IPS-18c (cell line): ENCODE results near the gene COPS8.

ENCODE experiments used
- H3K4me3 ChIP-seq: 2 replicates; pipeline ENCODE4 v1.7.0; 2013; ENCODE audit warnings: low read depth, mild to moderate bottlenecking, low read length, moderate library complexity; ENCODE audit not compliant: insufficient read depth
- H3K9me3 ChIP-seq: one replicate; pipeline ENCODE4 v1.6.1; 2013; ENCODE audit warnings: mild to moderate bottlenecking, low read length, moderate library complexity; ENCODE audit not compliant: control insufficient read depth, insufficient read depth

Gene COPS8

GRCh38 chr2:237060534-237061312 lies 25.0 kb upstream of the COPS8 start:
- H3K4me3 ChIP-seq = no peak overlapping the region
- no peaks in the 10 kb centered on the region for H3K9me3 ChIP-seq

GRCh38 chr2:237061356-237061755 lies 24.3 kb upstream of the COPS8 start:
- no peaks in the 10 kb centered on the region for H3K9me3 ChIP-seq
- H3K4me3 ChIP-seq = no peak overlapping the region

GRCh38 chr2:237062585-237062984 lies 23.1 kb upstream of the COPS8 start:
- no peaks in the 10 kb centered on the region for H3K9me3 ChIP-seq
- no peak overlapping the region for H3K4me3 ChIP-seq

GRCh38 chr2:237064203-237065070 lies 21.3 kb upstream of the COPS8 start:
- no peaks in the 10 kb centered on the region for H3K9me3 ChIP-seq
- H3K4me3 ChIP-seq = no peak overlapping the region

GRCh38 chr2:237065071-237065377 lies 20.7 kb upstream of the COPS8 start:
- no peak overlapping the region for H3K4me3 ChIP-seq
- H3K9me3 ChIP-seq = no peaks in the 10 kb centered on the region

- Histone ChIP-seq H3K4me3 (no peak overlapping the region), H3K9me3 (peaks cover 2% of the 10 kb centered on the region)
Measured at GRCh38 chr2:237066396-237066795, 19.3 kb upstream of the COPS8 start.

GRCh38 chr2:237068005-237068576 lies 17.6 kb upstream of the COPS8 start:
- no peak overlapping the region for H3K4me3 ChIP-seq
- H3K9me3 ChIP-seq = peaks cover 2% of the 10 kb centered on the region

- Histone ChIP-seq H3K4me3 (no peak overlapping the region), H3K9me3 (peaks cover 2% of the 10 kb centered on the region)
Measured at GRCh38 chr2:237072067-237072931, 13.4 kb upstream of the COPS8 start.

- Histone ChIP-seq H3K4me3 (no peak overlapping the region), H3K9me3 (peaks cover 2% of the 10 kb centered on the region)
Measured at GRCh38 chr2:237073552-237073951, 12.1 kb upstream of the COPS8 start.

- no peak overlapping the region for H3K4me3 ChIP-seq
- H3K9me3 ChIP-seq = peaks cover 2% of the 10 kb centered on the region
Measured at GRCh38 chr2:237074211-237074993, 11.3 kb upstream of the COPS8 start.

- Histone ChIP-seq H3K9me3 (no peaks in the 10 kb centered on the region), H3K4me3 (no peak overlapping the region)
Measured at GRCh38 chr2:237075749-237076599, 9.7 kb upstream of the COPS8 start.

- Histone ChIP-seq H3K4me3 (no peak overlapping the region), H3K9me3 (no peaks in the 10 kb centered on the region)
Measured at GRCh38 chr2:237081596-237081995, 4.1 kb upstream of the COPS8 start.

- Histone ChIP-seq H3K4me3 (no peak overlapping the region), H3K9me3 (no peaks in the 10 kb centered on the region)
Measured at GRCh38 chr2:237083026-237083425, 2.7 kb upstream of the COPS8 start.

- Histone ChIP-seq H3K9me3 (no peaks in the 10 kb centered on the region), H3K4me3 (no peak overlapping the region)
Measured at GRCh38 chr2:237084444-237084843, 1.2 kb upstream of the COPS8 start.

GRCh38 chr2:237090906-237091305 lies 5.2 kb downstream of the COPS8 start:
- Histone ChIP-seq H3K4me3 (no peak overlapping the region), H3K9me3 (no peaks in the 10 kb centered on the region)
